DND-41 (cell line): ENCODE data around the gene FAM174C.

Experiments
- EZH2 ChIP-seq: IDR thresholded peaks from 3 replicates; pipeline ENCODE4 v1.6.1; 2012; ENCODE audit warnings: borderline replicate concordance, low read depth, mild to moderate bottlenecking, moderate library complexity, low read length, inconsistent platforms; ENCODE audit not compliant: severe bottlenecking
- TF ChIP-seq, protein P1 (sequence below): IDR thresholded peaks from 2 replicates; pipeline ENCODE4 v1.5.1; 2012; ENCODE audit warnings: borderline replicate concordance, low read length, moderate library complexity, mild to moderate bottlenecking; ENCODE audit not compliant: poor library complexity, severe bottlenecking; ENCODE audit errors: extremely low read depth

DNA sequence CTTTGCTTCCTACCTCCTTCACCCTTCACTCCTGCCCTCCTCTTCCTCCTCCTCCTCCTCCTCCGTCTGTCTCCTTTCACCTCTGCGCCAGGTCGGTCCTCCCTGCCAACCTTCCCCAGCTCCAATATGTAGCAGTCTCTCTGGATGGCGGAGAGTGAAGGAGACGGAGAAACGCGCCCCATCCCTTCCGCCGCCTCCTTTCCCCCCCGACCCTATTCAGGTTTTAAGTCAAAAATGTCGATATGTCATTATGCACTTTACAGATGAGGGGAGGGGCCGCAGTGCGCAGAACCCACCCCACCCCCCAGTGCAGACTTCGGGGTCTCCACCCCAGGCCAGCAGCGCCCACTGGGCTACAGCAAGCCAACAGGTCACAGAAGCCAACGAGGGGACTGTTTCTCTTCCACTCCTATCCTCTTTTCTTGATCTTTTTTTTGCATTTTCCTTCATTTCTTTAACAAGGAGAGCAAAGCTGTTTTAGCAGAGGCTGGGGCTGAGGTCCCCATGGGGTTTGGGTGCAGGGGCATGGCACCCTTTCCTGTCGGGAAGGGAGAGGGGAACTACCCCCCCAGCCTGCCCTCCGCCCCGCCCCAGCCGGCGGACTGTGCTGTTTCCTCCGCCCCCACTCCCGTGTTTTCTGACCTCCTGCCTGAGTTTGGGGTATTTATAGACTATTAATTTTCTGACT is 17.7 kb upstream of the FAM174C start:
- TF ChIP-seq, protein P1, sequence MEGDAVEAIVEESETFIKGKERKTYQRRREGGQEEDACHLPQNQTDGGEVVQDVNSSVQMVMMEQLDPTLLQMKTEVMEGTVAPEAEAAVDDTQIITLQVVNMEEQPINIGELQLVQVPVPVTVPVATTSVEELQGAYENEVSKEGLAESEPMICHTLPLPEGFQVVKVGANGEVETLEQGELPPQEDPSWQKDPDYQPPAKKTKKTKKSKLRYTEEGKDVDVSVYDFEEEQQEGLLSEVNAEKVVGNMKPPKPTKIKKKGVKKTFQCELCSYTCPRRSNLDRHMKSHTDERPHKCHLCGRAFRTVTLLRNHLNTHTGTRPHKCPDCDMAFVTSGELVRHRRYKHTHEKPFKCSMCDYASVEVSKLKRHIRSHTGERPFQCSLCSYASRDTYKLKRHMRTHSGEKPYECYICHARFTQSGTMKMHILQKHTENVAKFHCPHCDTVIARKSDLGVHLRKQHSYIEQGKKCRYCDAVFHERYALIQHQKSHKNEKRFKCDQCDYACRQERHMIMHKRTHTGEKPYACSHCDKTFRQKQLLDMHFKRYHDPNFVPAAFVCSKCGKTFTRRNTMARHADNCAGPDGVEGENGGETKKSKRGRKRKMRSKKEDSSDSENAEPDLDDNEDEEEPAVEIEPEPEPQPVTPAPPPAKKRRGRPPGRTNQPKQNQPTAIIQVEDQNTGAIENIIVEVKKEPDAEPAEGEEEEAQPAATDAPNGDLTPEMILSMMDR, result no peak
- no peak for TF ChIP-seq EZH2
